ENCODE measurements around the gene KIRREL3.

DNA sequence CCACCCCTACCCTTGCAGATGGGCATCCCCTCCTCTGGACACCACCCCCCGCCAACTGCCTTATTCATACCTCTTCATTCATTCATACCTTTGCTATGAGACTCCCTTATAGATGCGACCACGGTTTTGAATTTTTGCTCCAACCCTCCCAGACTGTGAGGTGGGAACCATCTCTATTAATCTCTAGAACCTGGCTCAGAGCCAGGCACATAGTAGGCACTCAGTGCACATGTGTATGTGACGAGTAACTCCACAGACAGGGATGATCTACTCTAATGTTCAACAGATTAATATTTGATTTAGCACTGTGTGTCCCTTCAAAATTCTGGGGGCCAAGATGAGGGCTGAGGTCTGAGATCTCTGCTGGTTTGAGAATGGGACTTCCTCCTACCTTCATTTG is 424.7 kb downstream of the KIRREL3 start:
- no peak for TF ChIP-seq POLR2AphosphoS5 (IDR thresholded peaks at IDR 0.05)
- TF ChIP-seq, protein P1, sequence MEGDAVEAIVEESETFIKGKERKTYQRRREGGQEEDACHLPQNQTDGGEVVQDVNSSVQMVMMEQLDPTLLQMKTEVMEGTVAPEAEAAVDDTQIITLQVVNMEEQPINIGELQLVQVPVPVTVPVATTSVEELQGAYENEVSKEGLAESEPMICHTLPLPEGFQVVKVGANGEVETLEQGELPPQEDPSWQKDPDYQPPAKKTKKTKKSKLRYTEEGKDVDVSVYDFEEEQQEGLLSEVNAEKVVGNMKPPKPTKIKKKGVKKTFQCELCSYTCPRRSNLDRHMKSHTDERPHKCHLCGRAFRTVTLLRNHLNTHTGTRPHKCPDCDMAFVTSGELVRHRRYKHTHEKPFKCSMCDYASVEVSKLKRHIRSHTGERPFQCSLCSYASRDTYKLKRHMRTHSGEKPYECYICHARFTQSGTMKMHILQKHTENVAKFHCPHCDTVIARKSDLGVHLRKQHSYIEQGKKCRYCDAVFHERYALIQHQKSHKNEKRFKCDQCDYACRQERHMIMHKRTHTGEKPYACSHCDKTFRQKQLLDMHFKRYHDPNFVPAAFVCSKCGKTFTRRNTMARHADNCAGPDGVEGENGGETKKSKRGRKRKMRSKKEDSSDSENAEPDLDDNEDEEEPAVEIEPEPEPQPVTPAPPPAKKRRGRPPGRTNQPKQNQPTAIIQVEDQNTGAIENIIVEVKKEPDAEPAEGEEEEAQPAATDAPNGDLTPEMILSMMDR (IDR thresholded peaks at IDR 0.05) = no peak
